NCI-H1436 treated with DMSO at 0.1 percent for 48 hours (cell line): ENCODE results near the gene GLP2R.
"Not testable (repeated sequence)": the region's sequence is repeated elsewhere in the genome, so short reads cannot be mapped to it uniquely, and the experiment has no call there.

Experiments
- DNase-seq: peaks from one replicate; lab custom pipeline; 2025; lab: John Stamatoyannopoulos, UW

Gene GLP2R, protein sequence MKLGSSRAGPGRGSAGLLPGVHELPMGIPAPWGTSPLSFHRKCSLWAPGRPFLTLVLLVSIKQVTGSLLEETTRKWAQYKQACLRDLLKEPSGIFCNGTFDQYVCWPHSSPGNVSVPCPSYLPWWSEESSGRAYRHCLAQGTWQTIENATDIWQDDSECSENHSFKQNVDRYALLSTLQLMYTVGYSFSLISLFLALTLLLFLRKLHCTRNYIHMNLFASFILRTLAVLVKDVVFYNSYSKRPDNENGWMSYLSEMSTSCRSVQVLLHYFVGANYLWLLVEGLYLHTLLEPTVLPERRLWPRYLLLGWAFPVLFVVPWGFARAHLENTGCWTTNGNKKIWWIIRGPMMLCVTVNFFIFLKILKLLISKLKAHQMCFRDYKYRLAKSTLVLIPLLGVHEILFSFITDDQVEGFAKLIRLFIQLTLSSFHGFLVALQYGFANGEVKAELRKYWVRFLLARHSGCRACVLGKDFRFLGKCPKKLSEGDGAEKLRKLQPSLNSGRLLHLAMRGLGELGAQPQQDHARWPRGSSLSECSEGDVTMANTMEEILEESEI

DNA sequence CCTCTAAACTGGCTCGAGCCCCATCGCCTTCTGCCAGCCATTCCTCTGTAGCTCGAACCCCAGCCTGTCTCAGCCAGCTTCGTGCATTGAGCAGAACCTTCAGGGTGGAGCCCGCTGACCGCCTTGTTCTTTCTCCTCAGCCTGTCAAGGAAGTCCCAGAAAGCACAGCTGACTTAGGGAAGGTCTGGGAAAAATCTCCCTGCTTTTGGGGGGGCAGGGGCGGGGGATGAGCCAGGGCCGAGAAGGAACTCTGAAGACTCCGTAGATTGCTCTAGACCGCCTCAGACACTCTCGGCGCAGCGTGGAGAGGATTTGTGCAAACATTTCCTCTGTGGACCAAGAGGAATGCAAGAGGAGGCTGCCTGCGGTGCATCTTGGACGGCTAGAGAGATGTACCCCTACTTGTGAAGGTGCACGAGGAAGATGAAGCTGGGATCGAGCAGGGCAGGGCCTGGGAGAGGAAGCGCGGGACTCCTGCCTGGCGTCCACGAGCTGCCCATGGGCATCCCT lies at the start of gene GLP2R:
Gene GLP2R (plus strand): TSS at position 284 of the 510 bp plus-strand sequence. CDS start 140 bp downstream, at position 424.
- DNase-seq = no peak

DNA sequence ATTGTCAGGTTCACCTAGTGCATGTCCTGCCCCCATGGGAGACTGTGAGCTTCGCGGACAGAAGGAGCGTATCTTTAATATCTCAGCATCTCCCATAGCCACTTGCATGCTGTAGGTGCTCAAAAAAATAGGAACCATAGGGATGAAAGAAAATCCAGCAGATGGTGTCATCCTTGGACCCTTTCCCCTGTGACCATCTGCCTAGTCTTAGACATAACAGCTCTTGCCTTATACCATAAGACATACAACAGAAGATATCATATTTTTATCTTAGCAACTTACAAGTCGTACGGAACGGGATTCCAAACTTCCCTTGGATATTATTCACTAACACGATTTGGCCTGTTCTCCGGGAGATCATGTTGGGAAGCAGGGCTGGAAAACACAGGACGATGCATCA lies 48.8 kb upstream of the GLP2R start:
- no peak for DNase-seq

DNA sequence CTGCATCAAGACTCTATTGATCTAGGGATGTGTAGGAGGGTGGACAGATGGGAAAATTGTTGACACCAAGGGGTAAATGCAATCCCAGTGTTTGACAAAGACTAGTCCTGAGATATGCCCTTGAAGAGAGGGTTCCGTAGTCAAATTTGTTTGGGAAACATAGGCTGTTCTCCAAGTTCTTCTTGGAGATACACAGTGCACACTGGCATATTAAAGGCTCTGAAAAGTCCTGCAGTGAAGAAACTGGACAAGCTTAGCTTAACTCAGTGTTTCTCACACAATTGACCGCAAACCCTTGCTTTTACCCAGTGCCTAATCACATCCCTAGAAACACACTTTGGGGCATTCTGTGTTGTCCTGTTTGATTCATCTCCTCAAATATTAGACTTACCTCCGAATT lies 45.2 kb upstream of the GLP2R start:
- no peak for DNase-seq

DNA sequence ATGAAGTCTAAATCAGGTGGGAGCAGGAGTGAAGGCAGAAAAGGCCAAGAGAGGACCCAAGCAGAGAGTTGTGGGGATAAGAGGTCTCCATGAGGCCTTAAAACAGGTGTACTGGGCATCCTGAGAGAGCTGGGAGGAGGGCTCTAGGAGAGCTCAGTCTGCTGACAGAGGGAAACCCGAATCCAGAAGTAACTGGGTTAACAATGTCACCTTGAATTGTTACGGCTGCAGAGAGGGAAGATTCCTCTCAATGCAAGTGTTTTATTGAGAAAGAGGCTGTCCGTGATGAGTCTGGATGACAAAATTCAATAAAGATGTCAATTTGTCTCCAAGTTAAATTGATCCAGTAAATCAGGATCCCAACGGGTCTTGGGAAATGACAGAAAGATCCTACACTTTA lies 42.7 kb upstream of the GLP2R start:
- DNase-seq = no peak

DNA sequence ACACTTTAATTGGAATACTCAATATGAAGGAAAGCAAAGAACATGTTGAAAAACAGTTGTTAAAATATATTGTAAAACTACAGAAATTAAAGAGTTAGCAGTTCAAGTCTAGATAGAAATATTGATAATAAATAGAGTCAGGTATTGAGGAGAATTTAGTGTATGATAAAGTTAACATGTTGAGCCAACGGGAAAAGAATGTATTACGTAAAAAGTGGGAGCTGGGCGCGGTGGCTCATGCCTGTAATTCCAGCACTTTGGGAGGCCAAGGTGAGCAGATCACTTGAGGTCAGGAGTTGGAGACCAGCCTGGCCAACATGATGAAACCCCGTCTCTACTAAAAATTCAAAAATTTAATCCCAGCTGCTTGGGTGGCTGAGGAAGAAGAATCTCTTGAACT lies 42.3 kb upstream of the GLP2R start:
- not testable (repeated sequence) for DNase-seq

DNA sequence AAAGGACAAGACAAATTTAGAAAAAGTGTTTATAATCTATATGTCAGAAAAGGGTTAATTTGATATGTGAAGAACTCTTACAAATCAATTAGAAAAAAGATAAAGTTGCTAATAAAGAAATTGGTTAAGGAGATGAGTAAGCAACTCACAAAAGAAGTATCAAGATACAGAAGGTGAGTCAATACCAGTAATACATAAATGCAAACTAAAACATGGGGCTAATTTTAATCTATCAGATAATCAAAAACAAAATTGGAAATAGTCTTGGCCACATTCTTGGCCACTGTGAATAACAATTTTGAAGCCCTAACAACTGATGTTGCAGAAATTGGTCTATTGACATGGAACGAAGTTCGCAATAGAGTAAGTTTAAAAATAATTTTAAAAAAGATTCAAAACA lies 41.2 kb upstream of the GLP2R start:
- no peak for DNase-seq

DNA sequence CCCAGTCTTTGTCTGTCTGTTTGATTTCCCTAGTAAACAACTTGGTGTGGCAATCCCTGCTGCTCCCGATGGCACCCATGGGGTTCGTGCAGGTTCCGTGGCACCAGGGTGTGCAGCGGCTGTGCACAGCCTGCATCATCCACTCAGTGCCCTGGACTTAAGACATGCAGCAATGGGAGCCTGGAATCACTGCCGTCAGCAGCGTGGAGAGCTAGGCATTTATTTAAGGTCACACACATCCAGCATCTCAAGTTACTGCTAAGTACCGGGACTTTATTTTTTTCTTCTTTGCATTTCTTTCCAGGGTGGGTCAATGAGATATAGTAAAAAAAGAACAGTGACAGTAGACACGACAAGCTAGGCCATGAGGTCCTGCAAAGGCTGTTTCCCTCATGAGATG lies 37.1 kb upstream of the GLP2R start:
- DNase-seq = no peak

DNA sequence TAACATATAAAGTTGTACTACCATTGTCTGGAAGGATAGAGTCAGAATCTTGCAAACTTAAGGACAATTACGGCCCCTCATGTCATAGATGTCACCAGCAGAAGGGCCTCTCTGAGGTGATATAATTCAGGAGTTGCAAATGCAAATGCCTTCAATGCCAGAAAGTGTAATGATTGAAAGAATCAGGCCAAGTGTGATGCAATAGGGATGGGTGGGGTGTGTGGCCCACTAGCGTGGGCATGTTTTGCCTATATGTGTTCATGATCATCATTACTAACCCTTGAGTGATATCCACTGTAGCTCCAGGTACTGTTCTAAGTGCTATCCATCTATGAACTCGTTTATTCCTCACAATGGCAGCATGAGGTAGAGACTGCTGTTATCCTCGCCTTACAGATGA lies 35.4 kb upstream of the GLP2R start:
- no peak for DNase-seq

DNA sequence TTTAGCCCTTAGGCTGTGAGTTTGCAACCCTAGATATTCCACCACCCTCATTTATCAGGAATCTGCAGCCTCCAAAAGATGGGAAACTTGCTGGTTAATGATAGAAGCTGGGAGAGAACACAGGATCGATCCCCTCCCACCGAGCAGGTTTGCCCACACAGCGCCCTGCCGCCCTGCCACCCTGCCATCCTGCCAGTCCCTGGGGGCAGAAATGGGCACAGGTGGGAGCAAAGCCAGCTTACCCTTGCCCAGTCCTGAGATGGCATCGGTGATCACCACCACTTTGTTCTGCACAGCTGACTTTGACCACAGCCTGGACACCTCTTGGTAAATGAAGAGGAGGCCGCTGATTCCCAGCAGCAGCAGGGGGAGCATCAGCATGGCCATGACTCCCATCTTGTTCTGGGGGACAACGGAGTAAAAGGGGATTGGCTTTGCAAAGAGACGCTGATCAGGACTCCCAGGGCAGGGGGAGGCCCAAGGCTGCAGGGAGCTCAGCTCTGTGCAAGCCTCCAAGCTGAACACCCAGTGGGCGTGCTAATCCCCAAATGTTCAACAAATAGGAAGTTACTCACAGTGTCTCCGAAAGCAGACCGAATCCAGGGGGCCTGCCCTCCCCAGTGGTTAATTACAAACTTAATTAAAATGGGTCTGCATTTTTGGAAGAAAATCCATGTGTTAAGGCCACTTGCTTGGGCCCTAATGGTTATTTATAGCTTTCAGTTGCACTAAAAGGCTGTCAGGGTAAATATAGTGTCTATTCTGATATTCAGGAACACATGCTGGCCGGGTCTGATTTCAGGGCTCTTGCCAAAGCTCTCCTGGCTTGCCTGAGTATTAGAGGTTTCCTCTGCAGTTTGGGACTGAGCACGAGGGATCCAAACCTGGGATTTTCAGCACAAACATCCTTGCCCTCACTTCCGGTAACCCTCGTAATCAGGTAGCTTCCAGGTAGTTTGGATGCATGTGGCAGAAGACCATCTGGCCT lies 34.5 kb upstream of the GLP2R start, which contains the start of gene DHRS7C:
Gene DHRS7C (minus strand): TSS at position 704 of the 988 bp plus-strand sequence. CDS start 308 bp downstream, at position 396.
- no peak for DNase-seq

DNA sequence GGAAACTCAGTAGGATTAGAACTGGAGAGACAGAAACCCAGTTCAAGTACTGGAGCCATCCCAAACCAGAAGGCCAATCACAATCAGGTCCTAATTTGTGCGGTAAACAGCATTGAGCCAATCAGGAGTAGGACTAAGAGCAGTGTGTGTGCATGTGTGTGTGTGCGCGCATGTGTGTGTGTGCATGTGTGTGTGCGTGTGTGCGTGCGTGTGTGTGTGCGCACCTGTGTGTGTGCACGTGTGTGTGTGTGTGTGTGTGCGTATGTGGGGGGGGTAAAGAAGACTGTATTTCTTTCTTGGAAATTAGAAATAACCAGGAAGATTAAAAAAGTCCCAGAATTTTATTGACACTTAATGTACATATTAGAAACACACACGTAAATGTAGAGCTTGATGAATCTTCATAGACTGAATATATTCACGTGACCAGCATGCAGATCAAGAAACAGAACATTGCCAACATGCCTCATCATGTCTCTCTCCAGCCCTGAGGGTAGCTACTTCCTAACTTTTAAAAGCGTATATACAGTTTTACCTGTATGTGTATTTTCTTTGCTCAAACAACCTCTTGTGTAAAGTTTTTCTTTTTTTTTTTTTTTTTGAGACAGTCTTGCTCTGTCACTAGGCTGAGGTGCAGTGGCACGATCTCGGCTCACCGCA lies 33.4 kb upstream of the GLP2R start:
- no peak for DNase-seq

DNA sequence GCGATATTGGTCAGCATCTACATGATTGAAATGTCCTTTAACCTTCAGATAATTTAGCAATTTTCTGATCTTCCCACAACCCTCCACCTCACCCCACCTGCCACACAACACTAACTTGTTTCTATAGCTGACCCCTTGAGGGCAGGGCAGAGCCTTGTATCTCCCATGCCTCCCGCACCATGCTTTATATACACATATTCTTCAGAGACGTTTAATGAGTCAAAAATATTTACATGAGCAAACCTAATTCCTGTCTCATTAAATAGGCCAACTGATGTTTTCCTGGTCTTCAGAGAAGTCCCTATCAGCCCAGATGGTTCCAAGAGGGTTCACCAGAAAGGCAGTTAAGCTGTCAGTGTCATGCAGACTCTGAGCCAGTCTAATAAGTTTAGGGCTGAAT lies 27.7 kb upstream of the GLP2R start:
- DNase-seq = no peak

DNA sequence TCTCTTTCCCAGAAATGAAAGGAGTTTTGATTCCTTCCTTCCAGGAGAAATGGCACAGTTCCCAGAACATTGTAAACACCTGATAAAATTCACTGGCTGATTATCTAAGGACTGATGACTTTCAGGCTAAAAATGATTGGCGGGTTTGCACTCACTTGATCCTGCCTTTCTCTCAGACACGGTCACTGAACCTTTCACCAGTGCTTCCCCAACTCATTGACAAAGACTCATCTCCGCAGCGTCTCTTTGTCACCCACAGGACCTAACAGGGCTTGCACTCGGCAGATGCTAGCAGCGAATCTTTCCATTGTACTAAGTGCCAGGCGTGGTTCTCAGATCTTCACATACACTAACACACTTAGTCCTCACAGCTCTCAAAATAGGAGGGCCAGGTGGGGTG lies 27.0 kb upstream of the GLP2R start:
- no peak for DNase-seq

DNA sequence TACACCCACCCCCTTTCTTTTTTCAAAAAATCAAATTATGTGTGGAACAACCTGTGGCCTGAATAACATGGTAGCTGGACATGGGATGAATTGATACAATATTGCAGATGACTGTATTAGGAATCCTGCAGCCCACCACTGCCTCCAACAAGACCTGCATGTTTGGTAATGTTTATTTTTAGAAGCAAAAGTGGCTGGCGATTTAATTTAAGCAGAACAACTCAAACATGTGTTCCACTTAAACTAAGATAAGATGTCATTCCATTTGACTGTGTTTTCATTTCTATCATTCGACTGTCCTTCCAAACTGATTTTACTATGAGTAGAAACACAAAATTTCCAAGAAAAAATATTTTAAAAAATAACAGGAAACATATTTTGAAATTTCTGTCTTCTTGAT lies 24.2 kb upstream of the GLP2R start:
- no peak for DNase-seq

DNA sequence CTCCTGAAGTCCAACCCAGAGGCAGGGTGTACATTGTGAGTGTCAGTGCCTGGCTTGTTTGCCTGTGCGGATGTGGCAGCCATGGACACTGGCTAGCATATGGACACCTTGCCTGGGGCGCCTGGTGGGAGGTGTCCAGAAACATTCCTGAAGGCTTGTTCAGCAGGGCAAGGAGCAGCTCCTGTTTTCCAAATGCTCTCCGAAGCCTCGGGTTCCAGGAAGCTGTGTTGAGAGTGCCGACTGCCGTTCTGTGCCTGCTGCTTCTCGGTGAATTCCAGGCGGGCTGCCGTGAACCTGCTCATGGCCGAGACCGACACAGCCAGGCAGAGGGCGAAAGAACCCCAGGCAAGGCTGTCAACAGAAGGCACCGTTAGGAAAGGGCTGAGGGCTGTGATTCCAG lies 23.4 kb upstream of the GLP2R start:
- no peak for DNase-seq

DNA sequence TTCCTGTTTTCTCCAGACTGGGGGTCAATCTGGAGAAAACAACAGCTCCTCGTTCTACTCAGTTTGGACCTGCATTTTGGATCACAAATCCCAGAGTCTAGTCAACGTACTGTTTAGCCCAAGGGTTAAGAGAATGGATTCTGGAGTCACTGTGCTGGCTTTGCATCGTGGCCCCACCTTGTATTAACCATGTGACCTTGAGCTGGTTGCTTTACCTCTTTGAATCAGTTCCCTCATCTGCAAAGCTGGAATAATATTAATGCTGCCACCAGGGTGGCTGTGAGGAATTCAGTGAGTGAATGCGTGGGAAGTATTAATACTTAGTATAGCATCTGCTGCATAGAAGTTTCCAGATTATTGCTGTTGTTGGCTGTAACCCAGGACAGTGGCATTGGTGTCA lies 23.0 kb upstream of the GLP2R start:
- DNase-seq = no peak

DNA sequence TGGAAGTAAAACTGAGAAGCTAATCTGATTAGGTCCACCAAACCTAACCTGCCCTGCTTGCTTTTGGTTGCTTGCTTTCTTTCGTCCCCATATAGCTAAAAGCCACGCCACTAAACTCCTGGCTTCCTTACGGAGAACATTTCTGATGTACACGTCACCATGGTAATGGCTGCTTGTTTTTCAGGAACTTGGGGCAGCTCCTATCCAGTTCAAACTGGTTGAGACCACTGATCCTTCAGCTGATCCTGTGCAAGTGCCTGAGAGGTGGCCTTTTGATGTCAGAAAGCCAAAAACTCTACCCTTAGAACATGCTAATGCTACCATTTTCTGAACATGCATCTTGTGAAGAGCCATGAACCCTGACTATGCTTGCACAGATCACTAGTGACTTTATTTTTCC lies 20.0 kb upstream of the GLP2R start:
- DNase-seq = no peak

DNA sequence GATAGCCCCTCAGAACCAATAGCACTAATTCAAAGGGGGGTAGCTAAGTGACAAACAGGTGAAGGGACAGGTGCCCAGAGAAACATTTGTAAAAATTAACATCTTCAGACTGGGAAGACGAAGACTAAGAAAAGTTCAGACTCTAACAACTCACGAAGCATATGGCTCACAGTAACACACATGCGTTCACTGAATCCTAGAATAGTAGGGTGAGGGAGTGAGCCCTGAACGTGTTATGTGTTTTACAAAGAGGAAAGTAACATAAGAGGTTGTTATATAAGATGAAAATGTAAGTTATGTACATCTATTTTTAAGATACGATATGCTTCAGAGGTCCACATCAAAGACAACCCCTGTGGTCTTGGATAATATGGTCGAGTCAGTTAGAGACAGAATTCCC lies 19.0 kb upstream of the GLP2R start:
- no peak for DNase-seq

DNA sequence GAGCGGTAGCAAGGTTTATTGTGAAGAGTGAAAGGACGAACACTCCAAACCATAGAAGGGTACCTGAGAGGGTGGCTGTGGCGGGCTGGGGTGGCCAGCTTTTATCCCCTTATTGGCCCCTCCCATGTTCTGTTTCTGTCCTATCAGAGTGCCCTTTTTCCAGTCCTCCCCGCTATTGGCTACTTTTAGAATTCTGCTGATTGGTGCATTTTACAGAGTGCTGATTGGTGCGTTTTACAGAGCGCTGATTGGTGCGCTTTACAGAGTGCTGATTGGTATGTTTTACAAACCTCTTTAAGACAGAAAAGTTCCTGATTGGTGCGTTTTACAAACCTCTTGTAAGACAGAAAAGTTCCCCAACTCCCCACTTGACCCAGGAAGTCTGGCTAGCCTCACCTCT lies 16.3 kb upstream of the GLP2R start:
- no peak for DNase-seq

DNA sequence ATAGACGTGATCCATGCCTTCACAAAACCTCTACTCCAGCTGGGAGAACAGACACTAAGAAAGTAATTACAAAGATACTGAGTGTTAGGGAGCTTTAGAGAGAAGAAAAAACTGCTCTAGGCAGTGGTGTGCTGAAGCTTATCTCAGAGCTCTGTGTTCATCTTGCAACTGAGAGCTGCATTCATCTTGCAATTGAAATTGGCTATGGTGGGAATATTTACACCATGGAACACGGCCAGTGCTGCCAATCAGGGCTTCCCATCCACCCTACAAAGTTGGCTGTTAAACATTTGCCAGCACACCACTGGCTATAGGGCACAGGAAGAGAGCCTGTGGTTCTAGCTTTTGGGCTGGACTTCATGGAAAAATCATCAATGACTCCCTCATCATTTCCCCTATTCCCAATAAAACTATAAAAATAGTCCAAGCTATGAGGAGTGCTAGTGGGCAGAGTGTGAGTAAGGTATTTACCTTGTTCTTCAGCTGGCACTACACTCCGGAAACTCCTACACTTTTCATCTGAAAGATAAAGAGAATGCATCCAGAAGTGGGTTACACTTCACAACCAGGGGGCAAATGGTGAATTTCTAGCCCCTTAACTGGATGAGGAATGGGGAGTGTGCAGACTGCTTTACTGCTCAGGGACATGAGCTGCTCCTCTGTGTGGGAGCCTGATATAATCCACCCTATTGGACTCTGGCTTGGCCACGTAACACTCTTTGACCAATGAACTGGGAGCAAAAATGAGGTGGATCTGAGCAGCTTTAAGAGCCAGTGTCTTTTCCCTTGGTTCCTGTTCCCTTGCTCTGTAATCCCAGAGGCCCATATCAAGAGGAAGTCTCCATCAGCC lies 15.4 kb upstream of the GLP2R start:
- DNase-seq = no peak

DNA sequence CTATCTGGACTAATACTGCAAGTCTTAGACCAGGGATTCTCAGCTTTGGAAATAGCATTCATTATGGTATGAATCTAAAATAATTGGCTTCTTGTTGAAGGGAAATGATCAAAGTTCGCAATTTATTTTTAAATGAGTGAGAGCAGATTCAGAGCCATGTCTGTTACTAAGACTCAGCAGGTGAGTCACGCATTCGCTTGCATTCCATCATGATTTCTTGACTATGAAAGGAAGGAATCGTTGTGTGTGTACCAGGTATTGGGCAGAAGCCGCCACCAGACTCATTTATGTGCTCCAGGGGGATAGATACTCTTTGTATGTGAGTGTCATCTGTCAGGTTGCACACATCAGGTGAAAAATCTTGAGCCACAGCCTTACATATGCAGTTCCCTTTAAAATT lies 14.6 kb upstream of the GLP2R start:
- no peak for DNase-seq

DNA sequence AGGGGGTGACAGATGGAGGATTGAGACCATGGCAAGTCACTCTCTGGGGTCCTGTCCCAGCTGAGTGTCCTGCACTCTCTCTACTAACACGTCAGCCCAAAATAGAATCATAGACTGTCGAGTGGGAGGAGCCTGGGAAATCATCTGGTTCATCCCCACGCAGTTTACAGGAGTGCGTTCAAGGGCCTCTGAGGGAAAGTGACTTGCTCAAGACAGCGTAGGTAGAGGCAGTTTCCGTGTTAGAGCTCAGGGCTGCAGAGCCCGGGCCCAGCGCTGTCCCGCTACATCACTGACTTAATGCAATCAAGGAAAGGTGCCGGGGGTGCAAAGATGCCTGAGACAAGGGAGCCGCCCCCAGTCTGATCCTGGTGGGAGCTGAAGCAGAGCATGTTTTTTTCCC lies 14.2 kb upstream of the GLP2R start:
- no peak for DNase-seq
